SK-N-SH (cell line): ENCODE results near the gene MOV10L1.

Experiments
- EP300 ChIP-seq, 2 experiments: IDR thresholded peaks; 2 replicates each; pipeline versions ENCODE4 v1.4.0 to v1.6.1; 2012; ENCODE audit warnings: borderline replicate concordance in 1 of 2, low read depth in 1 of 2, low read length in 1 of 2
- GABPA ChIP-seq: IDR thresholded peaks from 2 replicates; pipeline ENCODE4 v1.4.0; 2012; ENCODE audit warnings: low read depth, mild to moderate bottlenecking
- JUND ChIP-seq: IDR thresholded peaks from 2 replicates; pipeline ENCODE4 v1.4.0; 2012
- MXI1 ChIP-seq: IDR thresholded peaks from 2 replicates; pipeline ENCODE4 v1.6.1; 2012; ENCODE audit warnings: mild to moderate bottlenecking, low read depth, low read length, improper control_type of control experiment
- POLR2AphosphoS5 ChIP-seq: IDR thresholded peaks from 2 replicates; pipeline ENCODE4 v1.6.1; 2012; ENCODE audit warnings: low read depth, low read length
- RCOR1 ChIP-seq: fragments of 150-350 bp; IDR thresholded peaks from 2 replicates; pipeline ENCODE4 v1.6.1; 2017; ENCODE audit warnings: antibody characterized with exemption, low read length
- RXRA ChIP-seq: IDR thresholded peaks from 2 replicates; pipeline ENCODE4 v1.4.0; 2012; ENCODE audit warnings: low read depth, mild to moderate bottlenecking, borderline replicate concordance
- SMC3 ChIP-seq: IDR thresholded peaks from 2 replicates; pipeline ENCODE4 v1.6.1; 2012; ENCODE audit warnings: low read depth, low read length, improper control_type of control experiment
- TF ChIP-seq, protein P1 (sequence below): fragments of 200-600 bp; sonication (generic); IDR thresholded peaks from 2 replicates; pipeline ENCODE4 v1.6.1; 2017; ENCODE audit warnings: antibody characterized with exemption, mild to moderate bottlenecking, moderate library complexity

DNA sequence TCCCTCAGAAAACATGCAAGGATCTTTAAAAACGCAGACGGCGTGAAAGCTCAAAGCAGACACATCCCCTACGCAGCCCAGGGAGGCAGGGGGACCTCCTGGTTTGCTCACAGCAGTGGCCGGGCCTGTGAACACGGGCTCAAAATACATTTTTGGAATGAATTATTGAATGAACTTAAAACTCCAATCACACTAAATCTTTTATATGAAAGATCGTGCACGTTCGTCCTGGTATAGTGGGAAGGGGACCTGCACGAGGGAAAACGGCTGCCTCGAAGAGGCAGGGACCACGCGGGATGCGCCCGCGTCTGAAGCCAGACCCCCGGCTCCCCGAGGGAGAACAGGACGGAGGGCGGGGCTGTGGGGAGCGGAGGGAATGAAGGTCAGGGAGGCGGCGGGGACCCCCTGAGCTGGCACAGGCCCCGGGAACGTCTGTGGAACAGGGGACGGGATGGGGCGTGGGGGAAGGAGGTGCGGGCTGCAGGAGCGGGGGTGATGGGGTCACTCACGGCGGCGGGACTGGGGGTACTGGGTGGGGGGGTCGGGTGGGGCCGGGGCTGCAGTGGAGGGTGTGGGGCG, 79.5 kb downstream of the MOV10L1 start:
- TF ChIP-seq GABPA (no peak), SMC3 (no peak), POLR2AphosphoS5 (no peak), EP300 (IDR thresholded peaks at IDR 0.05; ENCODE audit: borderline replicate concordance in 1 of 2, low read depth in 1 of 2, low read length in 1 of 2) (no peak), RCOR1 (no peak), JUND (no peak), RXRA (no peak), MXI1 (no peak)
- TF ChIP-seq, protein P1, sequence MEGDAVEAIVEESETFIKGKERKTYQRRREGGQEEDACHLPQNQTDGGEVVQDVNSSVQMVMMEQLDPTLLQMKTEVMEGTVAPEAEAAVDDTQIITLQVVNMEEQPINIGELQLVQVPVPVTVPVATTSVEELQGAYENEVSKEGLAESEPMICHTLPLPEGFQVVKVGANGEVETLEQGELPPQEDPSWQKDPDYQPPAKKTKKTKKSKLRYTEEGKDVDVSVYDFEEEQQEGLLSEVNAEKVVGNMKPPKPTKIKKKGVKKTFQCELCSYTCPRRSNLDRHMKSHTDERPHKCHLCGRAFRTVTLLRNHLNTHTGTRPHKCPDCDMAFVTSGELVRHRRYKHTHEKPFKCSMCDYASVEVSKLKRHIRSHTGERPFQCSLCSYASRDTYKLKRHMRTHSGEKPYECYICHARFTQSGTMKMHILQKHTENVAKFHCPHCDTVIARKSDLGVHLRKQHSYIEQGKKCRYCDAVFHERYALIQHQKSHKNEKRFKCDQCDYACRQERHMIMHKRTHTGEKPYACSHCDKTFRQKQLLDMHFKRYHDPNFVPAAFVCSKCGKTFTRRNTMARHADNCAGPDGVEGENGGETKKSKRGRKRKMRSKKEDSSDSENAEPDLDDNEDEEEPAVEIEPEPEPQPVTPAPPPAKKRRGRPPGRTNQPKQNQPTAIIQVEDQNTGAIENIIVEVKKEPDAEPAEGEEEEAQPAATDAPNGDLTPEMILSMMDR: no peak
